IMR-90 (cell line): ENCODE data around the gene ZNF445. TPM values are rescaled to one million over a fixed set of nuclear protein-coding genes. Genes with fewer than 3 reads are reported as not detected.

Source experiments
- ATAC-seq: fragments of 200-7000 bp; cut with Tn5 transposase; 2 replicates; pipeline ENCODE4 v1.9.1; 2020; ENCODE audit warnings: low read depth, mild to moderate bottlenecking, moderate library complexity
- BruUV-seq: library from RNA; stranded (reverse); fragments of 400-500 nt; replicated peaks from 2 replicates; lab custom pipeline; 2021; lab: Mats Ljungman, UMichigan
- CTCF ChIA-PET: fragments of 300-600 bp; formaldehyde crosslinking; extraction: SDS; loops from one replicate; lab custom pipeline; 2021; ENCODE audit warnings: antibody characterized with exemption; lab: Yijun Ruan, JAX
- POLR2A ChIA-PET: fragments of 300-600 bp; sonication (Branson Sonifier 250); formaldehyde crosslinking; loops from one replicate; lab custom pipeline; 2022; ENCODE audit warnings: antibody characterized with exemption; ENCODE audit not compliant: unreplicated experiment; lab: Charles Lee
- DNase-seq: peaks from one replicate; pipeline ENCODE4 v3.0.0; 2013
- H2AFZ ChIP-seq: replicated peaks from 2 replicates; pipeline ENCODE3; 2013; ENCODE audit warnings: low read length, mild to moderate bottlenecking; ENCODE audit not compliant: poor library complexity
- H2AK5ac ChIP-seq: 2 replicates; pipeline ENCODE4 v1.6.1; 2013; ENCODE audit warnings: low read depth, low read length, inconsistent platforms
- H2AK9ac ChIP-seq: replicated peaks from 2 replicates; pipeline ENCODE3; 2013; ENCODE audit warnings: mild to moderate bottlenecking, low read depth, low read length, moderate library complexity; ENCODE audit not compliant: poor library complexity
- H2BK120ac ChIP-seq: 2 replicates; pipeline ENCODE4 v1.6.1; 2013; ENCODE audit warnings: low read depth, low read length, inconsistent platforms
- H2BK15ac ChIP-seq: 3 replicates; pipeline ENCODE4 v1.6.1; 2013; ENCODE audit warnings: low read depth, low read length, inconsistent platforms
- H2BK20ac ChIP-seq: 2 replicates; pipeline ENCODE4 v1.6.1; 2013; ENCODE audit warnings: low read depth, mild to moderate bottlenecking, inconsistent platforms, low read length, moderate library complexity
- H2BK5ac ChIP-seq: 2 replicates; pipeline ENCODE4 v1.6.1; 2013; ENCODE audit warnings: mild to moderate bottlenecking, low read depth, low read length, inconsistent platforms; ENCODE audit not compliant: poor library complexity, severe bottlenecking
- H3K14ac ChIP-seq: replicated peaks from 2 replicates; pipeline ENCODE4 v1.6.1; 2013; ENCODE audit warnings: low read depth, low read length, inconsistent platforms
- H3K18ac ChIP-seq: 2 replicates; pipeline ENCODE4 v1.6.1; 2013; ENCODE audit warnings: low read depth, low read length, control low read depth
- H3K23ac ChIP-seq: 2 replicates; pipeline ENCODE4 v1.6.1; 2013; ENCODE audit warnings: low read depth, low read length, inconsistent platforms
- H3K27ac ChIP-seq: 2 replicates; pipeline ENCODE4 v1.5.1; 2013; ENCODE audit warnings: mild to moderate bottlenecking, control low read depth, low read length; ENCODE audit not compliant: insufficient read depth
- H3K27me3 ChIP-seq: 2 replicates; pipeline ENCODE4 v1.6.1; 2013; ENCODE audit warnings: low read length; ENCODE audit not compliant: control insufficient read depth, insufficient read depth
- H3K36me3 ChIP-seq: 2 replicates; pipeline ENCODE4 v1.6.1; 2013; ENCODE audit warnings: low read length, mixed read lengths; ENCODE audit not compliant: control insufficient read depth, insufficient read depth
- H3K4ac ChIP-seq: 2 replicates; pipeline ENCODE4 v1.6.1; 2013; ENCODE audit warnings: low read depth, low read length, inconsistent platforms
- H3K4me1 ChIP-seq: 2 replicates; pipeline ENCODE4 v1.6.1; 2013; ENCODE audit warnings: low read length, mixed read lengths; ENCODE audit not compliant: control insufficient read depth, insufficient read depth
- H3K4me2 ChIP-seq: 2 replicates; pipeline ENCODE4 v1.6.1; 2013; ENCODE audit warnings: low read depth, mild to moderate bottlenecking, control low read depth, low read length, moderate library complexity
- H3K4me3 ChIP-seq: 2 replicates; pipeline ENCODE4 v1.5.1; 2013; ENCODE audit warnings: low read depth, mild to moderate bottlenecking, control low read depth, low read length, moderate library complexity; ENCODE audit not compliant: insufficient read depth
- H3K56ac ChIP-seq: 2 replicates; pipeline ENCODE4 v1.6.1; 2013; ENCODE audit warnings: low read length, inconsistent platforms; ENCODE audit not compliant: insufficient read depth; ENCODE audit errors: extremely low read depth
- H3K79me1 ChIP-seq, 2 experiments: 2 replicates each; pipeline ENCODE4 v1.6.1; 2013; ENCODE audit warnings: low read length in 2 of 2, inconsistent platforms in 1 of 2, low read depth in 1 of 2
- H3K9ac ChIP-seq: 2 replicates; pipeline ENCODE4 v1.6.1; 2013; ENCODE audit warnings: low read depth, low read length, control low read depth
- H3K9me1 ChIP-seq: 2 replicates; pipeline ENCODE4 v1.6.1; 2013; ENCODE audit warnings: low read length, inconsistent platforms; ENCODE audit not compliant: insufficient read depth
- H3K9me3 ChIP-seq: 2 replicates; pipeline ENCODE4 v1.6.1; 2013; ENCODE audit warnings: low read length; ENCODE audit not compliant: control insufficient read depth, insufficient read depth
- H4K20me1 ChIP-seq: 2 replicates; pipeline ENCODE4 v1.6.1; 2013; ENCODE audit warnings: low read length, inconsistent platforms; ENCODE audit not compliant: insufficient read depth
- H4K5ac ChIP-seq: 2 replicates; pipeline ENCODE4 v1.6.1; 2013; ENCODE audit warnings: mild to moderate bottlenecking, low read depth, low read length, control low read depth
- H4K8ac ChIP-seq, 2 experiments: 2 replicates each; pipeline ENCODE4 v1.6.1; 2013; ENCODE audit warnings: low read depth in 2 of 2, low read length in 2 of 2, control low read depth in 1 of 2, inconsistent platforms in 1 of 2
- H4K91ac ChIP-seq: 2 replicates; pipeline ENCODE4 v1.6.1; 2013; ENCODE audit warnings: low read depth, low read length, inconsistent platforms; ENCODE audit not compliant: insufficient read depth
- NFE2L2 ChIP-seq: fragments of 150-350 bp; IDR thresholded peaks from 2 replicates; pipeline ENCODE4 v1.6.1; 2016; ENCODE audit warnings: low read depth, mild to moderate bottlenecking, low read length
- POLR2A ChIP-seq: IDR thresholded peaks from 2 replicates; pipeline ENCODE4 v1.6.1; 2012; ENCODE audit warnings: mild to moderate bottlenecking, low read depth, low read length
- WGBS, 2 experiments: methylation state at CpG; one replicate each; pipeline versions ENCODE4 v1.1.5 to v1.1.7; 2013; ENCODE audit warnings: missing lambda C conversion rate in 2 of 2; ENCODE audit not compliant: insufficient read length in 1 of 2; ENCODE audit errors: extremely low coverage in 2 of 2; 5-methylcytosine and 5-hydroxymethylcytosine counted together
- dilution Hi-C: fragments of 300-500 bp; cut with HindIII; formaldehyde crosslinking; loops from one replicate; pipeline ENCODE4 v1.14.3; 2018; ENCODE audit warnings: low sequenced_read_pairs; ENCODE audit not compliant: unreplicated experiment
- in situ Hi-C: fragments of 300-500 bp; cut with MboI; formaldehyde crosslinking; loops from 3 replicates; pipeline ENCODE4 v1.14.3; 2019; ENCODE audit warnings: low sequenced_read_pairs, inconsistent platforms, mixed read lengths
- intact Hi-C: fragments of 100-400 bp; cut with micrococcal nuclease; formaldehyde crosslinking; loops from 2 replicates; pipeline ENCODE4 v1.10.0; 2022
- polyA plus RNA-seq, 3 experiments: library from polyadenylated mRNA; depleted of rRNA; stranded (reverse); fragments of >200 nt; gene quantifications; 2 replicates each; pipeline ENCODE4 v1.2.3, GENCODE V29; 2012; ENCODE audit warnings: low replicate concordance in 1 of 3
- total RNA-seq: library from RNA; depleted of rRNA; stranded (reverse); fragments of >200 nt; gene quantifications from 2 replicates; pipeline ENCODE4 v1.2.3, GENCODE V29; 2012

Gene ZNF445
- total and polyA plus RNA-seq, 2 of the 4 experiments (the other 2 are of a cell fraction): 3.3 to 6.3 TPM

DNA sequence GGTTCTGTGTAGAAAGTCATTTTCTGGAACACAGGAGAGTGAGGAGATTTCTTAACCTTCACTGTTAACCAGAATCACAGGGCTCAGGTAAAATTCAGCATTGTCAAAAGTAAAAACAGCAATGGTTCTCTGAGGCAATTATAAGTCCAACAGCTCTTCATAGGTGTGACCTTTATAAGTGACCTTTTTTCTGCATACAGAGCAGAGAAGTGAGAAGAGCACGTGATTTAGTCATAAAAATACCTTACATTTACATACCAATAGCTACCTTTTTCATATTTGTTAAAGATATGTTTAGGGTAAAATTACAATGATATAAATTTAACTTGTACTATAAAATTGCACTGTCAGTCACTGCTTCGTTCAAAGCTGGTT lies 41.3 kb upstream of the ZNF445 start:
- Histone ChIP-seq H2BK5ac (no peak overlapping the region), H3K18ac (no peak overlapping the region), H2AK9ac (no peak overlapping the region), H3K27me3 (peaks cover 2% of the 10 kb centered on the region), H3K4ac (no peak overlapping the region), H3K9me1 (no peaks in the 10 kb centered on the region), H3K56ac (no peak overlapping the region), H3K36me3 (no peaks in the 10 kb centered on the region), H3K27ac (no peak overlapping the region), H3K23ac (no peak overlapping the region; the same call in 1 of the 2 replicates), H3K9me3 (no peaks in the 10 kb centered on the region), H2AFZ (no peak overlapping the region), H4K20me1 (no peaks in the 10 kb centered on the region), H2BK15ac (no peak overlapping the region), H3K4me3 (no peak overlapping the region), H3K14ac (no peak overlapping the region), H2BK120ac (no peak overlapping the region), H3K9ac (no peak overlapping the region), H4K8ac (no peak overlapping the region), H4K5ac (no peak overlapping the region), H2BK20ac (no peak overlapping the region), H2AK5ac (no peak overlapping the region), H3K79me1 (no peaks in the 10 kb centered on the region), H3K4me1 (no peaks in the 10 kb centered on the region), H3K4me2 (no peak overlapping the region), H4K91ac (no peak overlapping the region)
- no CpG with 5 or more reads among the region's 2 CpGs for WGBS, 2 experiments
- intact Hi-C loops: no loop called here
- POLR2A ChIA-PET: no interaction called here
- in situ Hi-C loops: no loop called here
- TF ChIP-seq NFE2L2 (no peak), POLR2A (no peak)
- DNase-seq (no peak), ATAC-seq (no peak)
- CTCF ChIA-PET: no interaction called here
- dilution Hi-C loops: no loop called here
- no TSS peak for BruUV-seq
